Measurements from ENCODE around the gene NELL1.

GRCh38 chr11:21511835-21512440, 842.6 kb downstream of the NELL1 start:
- TF ChIP-seq CTCF (IDR thresholded peaks at IDR 0.05; ENCODE audit: insufficient read depth, low read length) (peak; percentile 65), POLR2AphosphoS5 (IDR thresholded peaks at IDR 0.05; ENCODE audit: low read depth) (no peak), REST (IDR thresholded peaks at IDR 0.05; ENCODE audit: insufficient replicate concordance, low read depth) (no peak), GABPA (IDR thresholded peaks at IDR 0.05; ENCODE audit: low read depth) (no peak)
